ENCODE results near the gene HERPUD1.
A peak's percentile ranks its signal among the peaks of the same experiment; 100 is the strongest.
"Not testable (repeated sequence)": the region's sequence is repeated elsewhere in the genome, so short reads cannot be mapped to it uniquely, and the experiment has no call there.

HERPUD1 gene

DNA sequence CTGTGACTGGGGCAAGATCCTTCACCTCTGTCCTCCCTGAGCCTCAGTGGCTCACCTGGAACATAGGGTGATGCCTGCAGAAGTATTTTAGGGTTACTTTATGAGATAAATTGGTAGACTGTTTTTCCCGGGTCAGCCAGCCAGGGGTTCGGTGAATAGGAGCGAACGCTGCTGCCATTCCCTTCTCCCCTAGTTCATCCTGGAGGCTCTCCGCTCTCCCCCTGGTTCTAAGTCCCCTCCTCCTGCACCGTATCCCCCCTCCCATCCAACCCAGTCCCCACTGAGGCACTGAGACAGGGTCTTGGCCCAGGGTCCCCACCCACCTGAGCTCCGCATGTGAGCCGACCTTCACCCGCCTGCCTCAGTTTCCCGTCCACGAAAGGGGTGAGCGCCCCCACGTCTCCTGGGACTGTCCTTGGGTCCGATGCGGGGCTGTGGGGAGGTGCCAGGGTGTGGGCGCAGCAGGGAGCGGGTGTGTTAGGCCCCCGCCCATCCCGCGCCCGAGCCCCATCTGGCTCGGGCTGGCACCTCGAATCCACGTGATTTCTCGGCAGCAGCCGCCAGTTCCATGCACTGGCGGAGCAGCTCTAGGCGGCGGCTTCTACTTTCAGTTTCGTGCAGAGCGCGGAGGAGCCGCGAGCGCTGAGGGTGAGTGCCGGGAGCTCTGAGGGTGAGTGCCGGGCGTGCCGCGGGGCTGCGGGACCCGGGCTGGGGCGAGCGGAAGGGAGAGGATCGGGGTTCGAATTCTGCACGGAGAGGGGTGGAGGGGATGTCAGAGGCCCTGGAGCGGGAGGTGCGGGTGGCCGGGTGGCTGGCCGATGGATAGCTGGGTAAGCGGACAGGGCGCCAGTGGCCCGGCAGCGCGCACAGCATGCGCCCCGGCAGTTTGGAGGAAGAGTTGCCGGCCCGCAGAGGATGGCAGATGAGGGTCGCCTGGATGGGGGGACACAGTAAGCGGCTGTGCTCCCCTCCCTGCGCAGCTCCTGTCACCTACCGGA lies 57.3 kb downstream of the HERPUD1 start, which contains the start of gene NLRC5:
Gene NLRC5, plus strand, starts transcription at position 610 of the 998 bp plus-strand sequence. CDS start 31,156 bp downstream, outside the sequence.
- Histone ChIP-seq H3K36me3 (ENCODE audit: insufficient read depth, low read length) (no peaks in the 10 kb centered on the region), H3K27ac (no peak within 1 kb of the TSS), H3K4me3 (peak within 1 kb of the TSS; percentile 74), H3K9me3 (ENCODE audit: low read depth, low read length) (no peaks in the 10 kb centered on the region), H3K9ac (ENCODE audit: insufficient read length) (no peak within 1 kb of the TSS)
- no peak for TF ChIP-seq FOXP2 (optimal IDR thresholded peaks at IDR 0.05; ENCODE audit: control extremely low read depth, extremely low read length, insufficient read depth)
- no peak for TF ChIP-seq EZH2 (IDR thresholded peaks at IDR 0.05)
- TF ChIP-seq POLR2AphosphoS5 (IDR thresholded peaks at IDR 0.05; ENCODE audit: borderline replicate concordance, low read depth, low read length), result no peak
- no peak for DNase-seq (ENCODE audit: low read depth, low spot score)

DNA sequence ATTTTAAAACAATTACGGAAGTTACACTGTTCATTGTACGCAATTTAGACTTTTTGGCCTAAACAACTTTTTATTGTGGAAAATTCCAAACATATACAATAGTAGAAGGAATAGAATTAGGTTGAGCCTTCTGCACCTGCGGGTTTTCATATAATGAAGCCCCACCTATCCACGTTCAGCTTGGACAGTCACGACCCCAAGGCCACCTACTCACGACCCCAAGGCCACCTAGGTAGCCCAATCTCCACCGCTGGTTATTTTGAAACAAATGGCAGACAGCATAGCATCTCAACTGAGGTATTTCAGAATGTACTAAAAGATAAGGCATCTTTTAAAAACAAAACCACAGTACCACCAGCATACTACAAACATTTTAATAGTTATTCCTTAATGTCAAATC lies 58.0 kb downstream of the HERPUD1 start:
- H3K9ac ChIP-seq (ENCODE audit: insufficient read length), result no peak overlapping the region

GRCh38 chr16:56990407-56991286 lies 58.7 kb downstream of the HERPUD1 start:
- no peak overlapping the region for H3K27ac ChIP-seq
- H3K4me3 ChIP-seq, result no peak overlapping the region

More for the DNA sequence above, 58.0 kb downstream of the HERPUD1 start:
- DNase-seq (ENCODE audit: low read depth, low spot score), result no peak
- TF ChIP-seq POLR2AphosphoS5 (IDR thresholded peaks at IDR 0.05; ENCODE audit: borderline replicate concordance, low read depth, low read length) (no peak), FOXP2 (optimal IDR thresholded peaks at IDR 0.05; ENCODE audit: control extremely low read depth, extremely low read length, insufficient read depth) (no peak), EZH2 (IDR thresholded peaks at IDR 0.05) (no peak)
- Histone ChIP-seq H3K4me3 (peak overlapping the region; percentile 74), H3K27ac (no peak overlapping the region), H3K36me3 (ENCODE audit: insufficient read depth, low read length) (no peaks in the 10 kb centered on the region), H3K9me3 (ENCODE audit: low read depth, low read length) (no peaks in the 10 kb centered on the region)

GRCh38 chr16:56992431-56992830 lies 60.5 kb downstream of the HERPUD1 start:
- not testable (repeated sequence) for H3K9me3 ChIP-seq (ENCODE audit: low read depth, low read length); H3K4me3 ChIP-seq; DNase-seq (ENCODE audit: low read depth, low spot score)

More at GRCh38 chr16:56990407-56991286, 58.7 kb downstream of the HERPUD1 start:
- no peaks in the 10 kb centered on the region for H3K9me3 ChIP-seq (ENCODE audit: low read depth, low read length)
- no peak for TF ChIP-seq POLR2AphosphoS5 (IDR thresholded peaks at IDR 0.05; ENCODE audit: borderline replicate concordance, low read depth, low read length)
- TF ChIP-seq FOXP2 (optimal IDR thresholded peaks at IDR 0.05; ENCODE audit: control extremely low read depth, extremely low read length, insufficient read depth), result no peak
- no peak for TF ChIP-seq EZH2 (IDR thresholded peaks at IDR 0.05)
- H3K36me3 ChIP-seq (ENCODE audit: insufficient read depth, low read length), result no peaks in the 10 kb centered on the region
- no peak for DNase-seq (ENCODE audit: low read depth, low spot score)
- H3K9ac ChIP-seq (ENCODE audit: insufficient read length), result no peak overlapping the region

GRCh38 chr16:56993204-56993603 lies 61.3 kb downstream of the HERPUD1 start:
- DNase-seq (ENCODE audit: low read depth, low spot score), result no peak
- Histone ChIP-seq H3K9ac (ENCODE audit: insufficient read length) (no peak overlapping the region), H3K27ac (no peak overlapping the region), H3K36me3 (ENCODE audit: insufficient read depth, low read length) (no peaks in the 10 kb centered on the region), H3K4me3 (no peak overlapping the region), H3K9me3 (ENCODE audit: low read depth, low read length) (no peaks in the 10 kb centered on the region)
- TF ChIP-seq POLR2AphosphoS5 (IDR thresholded peaks at IDR 0.05; ENCODE audit: borderline replicate concordance, low read depth, low read length), result no peak
- no peak for TF ChIP-seq FOXP2 (optimal IDR thresholded peaks at IDR 0.05; ENCODE audit: control extremely low read depth, extremely low read length, insufficient read depth)
- TF ChIP-seq EZH2 (IDR thresholded peaks at IDR 0.05), result no peak

More at GRCh38 chr16:56992431-56992830, 60.5 kb downstream of the HERPUD1 start:
- H3K36me3 ChIP-seq (ENCODE audit: insufficient read depth, low read length); H3K27ac ChIP-seq; H3K9ac ChIP-seq (ENCODE audit: insufficient read length): not testable (repeated sequence)

GRCh38 chr16:56994311-56994710 lies 62.4 kb downstream of the HERPUD1 start:
- Histone ChIP-seq H3K9me3 (ENCODE audit: low read depth, low read length) (no peaks in the 10 kb centered on the region), H3K27ac (no peak overlapping the region), H3K9ac (ENCODE audit: insufficient read length) (no peak overlapping the region), H3K4me3 (no peak overlapping the region), H3K36me3 (ENCODE audit: insufficient read depth, low read length) (no peaks in the 10 kb centered on the region)
- DNase-seq (ENCODE audit: low read depth, low spot score), result no peak
- TF ChIP-seq EZH2 (IDR thresholded peaks at IDR 0.05), result no peak
- TF ChIP-seq FOXP2 (optimal IDR thresholded peaks at IDR 0.05; ENCODE audit: control extremely low read depth, extremely low read length, insufficient read depth), result no peak
- TF ChIP-seq POLR2AphosphoS5 (IDR thresholded peaks at IDR 0.05; ENCODE audit: borderline replicate concordance, low read depth, low read length), result no peak

Data from SK-N-MC (cell line).